COLO668 (cell line): ENCODE measurements around the gene MTUS2.

Experiments used
- DNase-seq: peaks from one replicate; lab custom pipeline; 2025; ENCODE audit not compliant: unreplicated experiment; lab: John Stamatoyannopoulos, UW

MTUS2 gene

GRCh38 chr13:29537736-29538651, 717.9 kb downstream of the MTUS2 start:
- DNase-seq: no peak

- no peak for DNase-seq
Observed at GRCh38 chr13:29538652-29539040, 718.5 kb downstream of the MTUS2 start.

DNA sequence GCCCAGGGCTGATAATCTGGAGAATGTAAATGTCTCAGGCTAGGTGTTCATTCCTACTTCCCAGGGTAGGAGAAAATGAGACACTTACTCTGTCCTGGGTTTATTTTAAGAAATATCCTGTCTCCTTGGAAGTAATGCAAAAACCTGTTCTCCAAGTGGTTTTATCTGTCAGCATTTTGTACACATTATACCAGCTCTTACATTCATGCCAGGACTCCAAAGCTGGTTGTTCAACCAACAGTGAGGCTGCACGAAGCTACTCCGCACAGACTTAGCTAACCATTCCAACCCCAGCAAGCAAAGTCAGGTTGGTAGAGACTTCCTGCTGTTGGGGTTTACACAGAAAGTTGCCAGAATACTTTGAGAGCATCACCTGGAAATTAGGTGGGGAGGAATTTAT, 719.7 kb downstream of the MTUS2 start:
- DNase-seq: no peak

GRCh38 chr13:29540334-29540733, 720.2 kb downstream of the MTUS2 start:
- DNase-seq: no peak

DNA sequence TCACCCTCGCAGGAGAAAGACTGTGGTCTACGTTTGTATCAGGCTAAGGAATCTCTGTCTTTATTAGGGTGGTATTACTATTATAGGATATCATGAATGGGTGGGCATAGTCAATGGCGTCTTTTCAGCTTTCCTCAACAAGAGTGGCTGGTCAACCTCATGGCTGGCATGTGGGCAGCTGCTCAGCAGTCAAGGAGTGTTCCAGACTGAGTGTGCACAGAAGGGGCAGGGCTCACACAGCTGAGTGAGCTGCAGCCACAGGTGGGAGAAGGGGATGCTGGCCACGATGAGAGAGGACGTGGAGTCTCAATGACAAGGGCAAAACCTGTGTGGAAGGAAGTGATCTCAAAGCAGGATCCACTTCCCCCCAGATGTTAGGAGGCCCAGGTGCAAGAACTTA, 720.7 kb downstream of the MTUS2 start:
- no peak for DNase-seq

DNA sequence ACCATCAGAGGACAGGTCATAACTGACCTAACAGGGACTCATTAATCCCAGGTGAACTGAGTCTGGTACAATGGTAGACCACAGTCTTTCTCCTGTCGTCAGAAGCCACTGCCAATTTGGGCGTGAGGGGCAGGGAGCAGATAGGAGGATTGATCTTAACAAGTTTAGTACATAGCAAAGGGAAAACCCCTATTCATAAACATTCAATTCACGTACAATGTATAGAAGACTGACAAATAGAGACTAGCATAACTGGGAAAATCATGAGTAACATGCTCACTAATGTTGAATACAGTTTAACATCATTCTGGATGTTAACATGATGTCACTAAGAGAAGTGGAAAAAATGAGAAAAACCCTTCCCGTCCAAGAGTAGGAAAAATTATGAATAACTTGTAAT, 721.3 kb downstream of the MTUS2 start:
- DNase-seq: no peak

- no peak for DNase-seq
Observed at GRCh38 chr13:29542381-29542780, 722.2 kb downstream of the MTUS2 start.

DNA sequence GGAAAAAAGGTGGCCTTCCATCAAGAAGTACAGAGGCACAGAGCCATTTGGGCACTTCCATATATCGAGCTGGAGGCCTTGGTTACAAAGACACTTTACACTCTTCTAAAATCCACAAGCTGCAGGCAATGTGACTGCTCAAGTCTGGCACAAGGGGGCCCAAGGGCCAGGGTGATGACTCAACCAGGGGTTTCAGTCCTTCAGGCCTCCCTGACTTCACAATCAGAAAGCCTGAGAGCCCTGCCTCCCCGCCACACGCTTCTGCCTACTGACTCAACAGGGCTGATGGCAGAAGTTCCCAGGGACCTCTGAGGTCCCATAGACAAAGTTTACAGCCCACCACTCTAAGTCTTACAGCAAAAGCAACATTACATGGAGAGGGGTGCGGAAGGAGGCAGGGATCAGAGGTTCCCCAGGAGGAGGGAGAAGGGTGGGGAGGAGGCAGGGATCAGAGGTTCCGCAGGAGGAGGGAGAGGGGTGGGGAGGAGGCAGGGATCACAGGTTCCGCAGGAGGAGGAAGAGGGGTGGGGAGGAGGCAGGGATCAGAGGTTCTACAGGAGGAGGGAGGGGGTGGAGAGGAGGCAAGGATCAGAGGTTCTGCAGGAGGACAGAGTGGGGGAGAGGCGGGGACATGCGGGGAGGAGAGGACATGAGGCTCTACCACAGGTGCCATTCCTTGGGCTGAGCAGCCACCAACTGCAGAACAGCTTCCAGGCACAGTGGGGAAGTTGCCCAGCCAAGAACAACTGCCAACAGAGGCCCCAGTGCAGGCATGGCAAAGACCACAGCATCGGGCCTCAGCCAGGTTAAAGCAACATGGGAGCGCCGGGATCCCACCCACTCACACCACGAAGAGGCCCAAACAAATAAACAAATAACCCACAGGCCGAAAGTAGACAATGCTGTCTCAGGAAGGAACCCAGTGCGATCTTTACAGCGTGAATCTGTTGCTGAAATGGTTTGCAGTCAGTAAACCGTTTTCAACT, 723.4 kb downstream of the MTUS2 start:
- no peak for DNase-seq

- DNase-seq: no peak
Observed at GRCh38 chr13:29545988-29546387, 725.8 kb downstream of the MTUS2 start.

- no peak for DNase-seq
Observed at GRCh38 chr13:29546662-29547061, 726.5 kb downstream of the MTUS2 start.

DNA sequence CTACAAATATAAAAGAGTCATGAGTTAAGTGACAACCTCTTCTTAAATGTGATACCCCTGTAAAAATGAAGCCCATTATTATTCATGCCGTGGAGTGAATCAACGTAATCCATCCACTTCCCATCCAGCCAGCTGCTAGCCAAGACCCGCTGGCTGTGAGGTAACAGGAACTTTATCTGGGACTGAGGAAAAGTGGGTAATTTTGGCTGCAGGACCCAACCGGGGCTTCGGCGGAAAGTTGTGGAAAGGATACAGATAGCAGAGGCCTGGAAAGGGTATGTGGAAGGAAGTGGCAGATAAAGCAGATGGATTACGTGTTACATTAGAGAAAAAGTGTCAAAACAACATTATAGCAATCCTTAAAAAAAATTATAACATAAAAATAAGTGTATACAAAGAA, 727.0 kb downstream of the MTUS2 start:
- DNase-seq: no peak

GRCh38 chr13:29548722-29549121, 728.6 kb downstream of the MTUS2 start:
- DNase-seq: no peak

- DNase-seq: no peak
Observed at GRCh38 chr13:29550430-29550988, 730.4 kb downstream of the MTUS2 start.

GRCh38 chr13:29551214-29551613, 731.1 kb downstream of the MTUS2 start:
- DNase-seq: no peak
